HAP-1 (cell line): ENCODE results near the gene USP30.
"Not testable (repeated sequence)": the region's sequence is repeated elsewhere in the genome, so short reads cannot be mapped to it uniquely, and the experiment has no call there.

ENCODE experiments used
- DNase-seq, 2 experiments: peaks; one replicate each; pipeline ENCODE4 v3.0.0-alpha.2; 2016 to 2020; ENCODE audit warnings: low spot score in 2 of 2
- H3K27me3 ChIP-seq: fragments of 250-450 bp; sonication (Bioruptor Pico); 2 replicates; pipeline ENCODE4 v1.5.1; 2020; ENCODE audit warnings: low read depth, mild to moderate bottlenecking, moderate library complexity
- H3K36me3 ChIP-seq: fragments of 250-450 bp; sonication (Bioruptor Pico); replicated peaks from 2 replicates; pipeline ENCODE4 v1.5.1; 2020; ENCODE audit warnings: mild to moderate bottlenecking
- H3K4me1 ChIP-seq: fragments of 250-450 bp; sonication (Bioruptor Pico); 2 replicates; pipeline ENCODE4 v1.5.1; 2020; ENCODE audit warnings: mild to moderate bottlenecking
- H3K4me3 ChIP-seq: fragments of 250-450 bp; sonication (Bioruptor Pico); 2 replicates; pipeline ENCODE4 v1.5.1; 2020; ENCODE audit warnings: mild to moderate bottlenecking, moderate library complexity
- H3K9me3 ChIP-seq: fragments of 250-450 bp; sonication (Bioruptor Pico); 2 replicates; pipeline ENCODE4 v1.5.1; 2020; ENCODE audit warnings: mild to moderate bottlenecking, moderate library complexity
- in situ Hi-C: fragments of 300-500 bp; cut with MboI; formaldehyde crosslinking; loops from 3 replicates; pipeline ENCODE4 v1.14.3; 2020; ENCODE audit warnings: low sequenced_read_pairs, inconsistent platforms, mixed read lengths

The USP30 gene

GRCh38 chr12:109029411-109029810 is 23.0 kb upstream of the USP30 start:
- no peaks in the 10 kb centered on the region for H3K9me3 ChIP-seq
- no peak overlapping the region for H3K4me3 ChIP-seq
- in situ Hi-C loops = no loop called here
- no peak for DNase-seq
- 0 out of 2 replicates have a peak, but pooled peaks cover 7% of the 10 kb centered on the region for H3K27me3 ChIP-seq
- no peaks in the 10 kb centered on the region for H3K36me3 ChIP-seq
- no peaks in the 10 kb centered on the region for H3K4me1 ChIP-seq

DNA sequence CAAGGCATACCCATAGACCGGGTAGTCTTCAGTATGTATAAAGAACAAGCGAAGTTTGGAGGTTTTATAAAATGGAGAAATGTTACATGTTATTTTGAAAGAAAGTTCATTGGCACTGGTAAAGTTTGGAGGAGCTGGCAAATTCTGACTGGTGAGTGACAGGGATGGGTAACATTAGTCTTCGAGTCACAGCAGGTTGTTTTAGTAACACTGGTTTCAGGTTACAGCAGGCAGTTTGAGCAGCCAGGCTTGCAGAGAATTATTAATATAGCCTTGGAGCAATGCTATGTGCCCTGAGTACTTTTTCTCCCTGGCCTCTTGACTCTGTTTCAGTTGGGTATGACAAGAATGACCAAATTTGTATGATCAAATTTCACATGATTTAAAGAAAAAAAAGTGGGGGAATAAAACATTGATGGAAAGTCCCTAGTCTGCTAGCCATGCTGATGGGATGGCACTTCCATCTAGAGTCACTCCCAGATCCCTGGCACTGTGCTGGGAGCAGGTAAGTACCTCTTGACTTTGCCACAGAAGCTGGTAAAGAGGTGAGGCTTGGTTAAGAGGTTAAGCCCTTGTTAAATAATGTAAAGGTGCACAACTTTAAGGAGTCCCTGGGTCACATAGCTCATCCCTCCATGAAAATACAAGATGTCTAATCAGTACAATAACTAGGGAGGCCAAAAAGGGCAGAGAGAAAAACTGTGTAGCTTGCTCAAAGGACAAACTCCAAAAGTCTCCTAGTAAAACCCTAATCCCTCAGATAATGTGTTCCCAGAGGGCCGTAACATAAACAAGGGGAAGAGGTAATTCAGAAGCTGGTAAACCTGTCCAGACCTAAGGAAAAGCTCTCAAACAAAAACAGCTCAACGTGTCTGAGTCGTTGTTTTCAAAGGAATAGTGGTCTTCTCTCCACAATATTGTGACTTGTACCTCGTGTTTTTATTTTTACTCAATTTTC is 18.9 kb upstream of the USP30 start:
- no peak for DNase-seq
- H3K4me3 ChIP-seq = no peak overlapping the region
- in situ Hi-C loops = no loop called here

GRCh38 chr12:109036975-109037374 is 15.4 kb upstream of the USP30 start:
- in situ Hi-C loops = no loop called here
- H3K4me3 ChIP-seq = no peak overlapping the region
- no peaks in the 10 kb centered on the region; the same call in 1 of the 2 replicates for H3K4me1 ChIP-seq
- peaks cover 3% of the 10 kb centered on the region; the same call in 1 of the 2 replicates for H3K27me3 ChIP-seq
- no peaks in the 10 kb centered on the region for H3K36me3 ChIP-seq
- no peaks in the 10 kb centered on the region for H3K9me3 ChIP-seq
- no peak for DNase-seq

More for the DNA sequence above, 18.9 kb upstream of the USP30 start:
- Histone ChIP-seq H3K36me3 (no peaks in the 10 kb centered on the region), H3K27me3 (0 out of 2 replicates have a peak, but pooled peaks cover 7% of the 10 kb centered on the region), H3K4me1 (no peaks in the 10 kb centered on the region), H3K9me3 (no peaks in the 10 kb centered on the region)

- no peak for DNase-seq
- H3K4me3 ChIP-seq = no peak overlapping the region
- no peaks in the 10 kb centered on the region for H3K36me3 ChIP-seq
- in situ Hi-C loops = no loop called here
- H3K9me3 ChIP-seq = no peaks in the 10 kb centered on the region
- peaks cover 16% of the 10 kb centered on the region; the same call in 1 of the 2 replicates for H3K27me3 ChIP-seq
- H3K4me1 ChIP-seq = no peaks in the 10 kb centered on the region
Observed at GRCh38 chr12:109044241-109044640, 8.1 kb upstream of the USP30 start.

GRCh38 chr12:109047081-109047805 is 5.1 kb upstream of the USP30 start:
- in situ Hi-C loops = no loop called here
- no peaks in the 10 kb centered on the region for H3K9me3 ChIP-seq
- no peak overlapping the region for H3K4me3 ChIP-seq
- H3K36me3 ChIP-seq = no peaks in the 10 kb centered on the region
- 0 out of 2 replicates have a peak, but pooled peaks cover 3% of the 10 kb centered on the region for H3K4me1 ChIP-seq
- peaks cover 11% of the 10 kb centered on the region; the same call in 1 of the 2 replicates for H3K27me3 ChIP-seq
- no peak for DNase-seq

- H3K36me3 ChIP-seq, H3K9me3 ChIP-seq, H3K27me3 ChIP-seq, H3K4me1 ChIP-seq, DNase-seq, H3K4me3 ChIP-seq, in situ Hi-C loops: not testable (repeated sequence)
Observed at GRCh38 chr12:109048706-109049105, 3.7 kb upstream of the USP30 start.

- DNase-seq, H3K4me1 ChIP-seq, H3K4me3 ChIP-seq, H3K36me3 ChIP-seq, in situ Hi-C loops, H3K9me3 ChIP-seq, H3K27me3 ChIP-seq: not testable (repeated sequence)
Observed at GRCh38 chr12:109049794-109050193, 2.6 kb upstream of the USP30 start.

GRCh38 chr12:109052097-109052413 is 321 bp upstream of the USP30 start:
- no peak for DNase-seq
- H3K27me3 ChIP-seq = no peaks in the 10 kb centered on the region
- peaks cover 8% of the 10 kb centered on the region; the same call in 1 of the 2 replicates for H3K4me1 ChIP-seq
- peak overlapping the region; percentile 98 for H3K4me3 ChIP-seq
- no peaks in the 10 kb centered on the region for H3K9me3 ChIP-seq
- 0 out of 2 replicates have a peak, but pooled peaks cover 4% of the 10 kb centered on the region for H3K36me3 ChIP-seq
- in situ Hi-C loops = no loop called here

DNA sequence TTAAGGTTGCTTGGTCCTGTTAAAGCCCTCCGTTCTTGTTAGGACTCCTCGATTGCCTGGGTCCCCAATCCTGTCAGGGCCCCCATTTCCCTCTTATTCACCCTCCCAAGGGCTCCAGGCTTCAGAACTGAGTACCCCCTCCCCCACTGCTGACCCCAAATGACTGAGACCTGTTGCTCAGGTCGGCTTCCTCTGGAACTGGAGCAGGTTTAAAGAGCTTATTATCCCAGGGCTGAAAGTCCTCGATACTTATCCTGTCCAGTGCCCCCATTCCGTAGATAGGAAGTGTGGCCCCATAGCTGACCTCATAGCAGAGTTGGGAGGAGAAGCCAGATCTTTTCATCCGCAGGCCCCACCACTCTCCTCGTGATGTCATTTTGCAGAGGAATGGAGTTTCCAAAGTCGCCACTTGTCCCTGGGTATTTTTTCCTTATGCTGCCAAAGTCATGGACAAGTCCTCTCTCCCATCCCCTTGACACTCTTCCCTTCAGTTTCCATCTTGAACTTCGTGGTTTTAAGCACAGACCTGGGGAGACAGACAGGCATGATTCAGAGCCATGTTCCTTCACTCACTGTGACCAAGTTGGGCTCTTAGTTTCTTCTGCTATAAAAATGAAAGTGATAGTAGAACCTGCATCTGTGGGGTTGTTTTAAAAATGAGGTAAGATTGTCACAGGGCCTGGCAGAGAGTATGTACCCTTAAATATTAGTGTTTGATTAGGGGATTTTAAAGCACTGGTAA is 1.2 kb downstream of the USP30 start:
- peaks cover 8% of the 10 kb centered on the region; the same call in 1 of the 2 replicates for H3K4me1 ChIP-seq
- DNase-seq = no peak
- no peaks in the 10 kb centered on the region for H3K9me3 ChIP-seq
- no peaks in the 10 kb centered on the region for H3K27me3 ChIP-seq
- H3K4me3 ChIP-seq = peak overlapping the region; percentile 98
- peaks cover 10% of the 10 kb centered on the region; the same call in 1 of the 2 replicates for H3K36me3 ChIP-seq
- in situ Hi-C loops = no loop called here

DNA sequence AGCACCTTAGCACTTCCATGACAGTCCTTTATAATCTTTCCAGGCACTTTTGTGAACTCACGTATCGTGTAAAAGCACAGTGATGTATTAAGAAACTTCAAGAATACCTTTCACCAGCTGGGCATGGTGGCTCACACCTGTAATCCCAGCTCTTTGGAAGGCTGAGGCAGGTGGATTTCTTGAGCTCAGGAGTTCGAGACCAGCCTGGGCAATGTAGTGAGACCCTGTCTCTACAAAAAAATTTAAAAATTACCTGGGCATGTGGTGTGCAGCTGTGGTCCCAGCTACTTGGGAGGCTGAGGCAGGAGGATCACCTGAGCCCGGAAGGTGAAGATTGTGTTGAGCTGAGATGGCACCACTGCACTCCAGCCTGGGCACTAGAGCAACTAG is 1.7 kb downstream of the USP30 start:
- H3K27me3 ChIP-seq, DNase-seq, H3K36me3 ChIP-seq, in situ Hi-C loops, H3K4me1 ChIP-seq, H3K9me3 ChIP-seq: not testable (repeated sequence)
- H3K4me3 ChIP-seq = peak overlapping the region; percentile 98; the same call in 1 of the 2 replicates

GRCh38 chr12:109054520-109054919 is 2.1 kb downstream of the USP30 start:
- in situ Hi-C loops = no loop called here
- Histone ChIP-seq H3K36me3 (peaks cover 10% of the 10 kb centered on the region; the same call in 1 of the 2 replicates), H3K27me3 (no peaks in the 10 kb centered on the region), H3K9me3 (no peaks in the 10 kb centered on the region), H3K4me3 (no peak overlapping the region), H3K4me1 (peaks cover 8% of the 10 kb centered on the region; the same call in 1 of the 2 replicates)
- DNase-seq = no peak

- in situ Hi-C loops = no loop called here
- DNase-seq = no peak
- Histone ChIP-seq H3K9me3 (no peaks in the 10 kb centered on the region), H3K4me1 (peaks cover 7% of the 10 kb centered on the region; the same call in 1 of the 2 replicates), H3K4me3 (no peak overlapping the region), H3K27me3 (no peaks in the 10 kb centered on the region), H3K36me3 (peaks cover 10% of the 10 kb centered on the region; the same call in 1 of the 2 replicates)
Observed at GRCh38 chr12:109056891-109057290, 4.5 kb downstream of the USP30 start.

- Histone ChIP-seq H3K4me3 (no peak overlapping the region), H3K36me3 (peaks cover 10% of the 10 kb centered on the region; the same call in 1 of the 2 replicates), H3K9me3 (no peaks in the 10 kb centered on the region), H3K27me3 (no peaks in the 10 kb centered on the region), H3K4me1 (peaks cover 5% of the 10 kb centered on the region; the same call in 1 of the 2 replicates)
- no peak for DNase-seq
- in situ Hi-C loops = no loop called here
Observed at GRCh38 chr12:109057376-109057775, 5.0 kb downstream of the USP30 start.
